ENCODE results near the gene SYTL3.

DNA sequence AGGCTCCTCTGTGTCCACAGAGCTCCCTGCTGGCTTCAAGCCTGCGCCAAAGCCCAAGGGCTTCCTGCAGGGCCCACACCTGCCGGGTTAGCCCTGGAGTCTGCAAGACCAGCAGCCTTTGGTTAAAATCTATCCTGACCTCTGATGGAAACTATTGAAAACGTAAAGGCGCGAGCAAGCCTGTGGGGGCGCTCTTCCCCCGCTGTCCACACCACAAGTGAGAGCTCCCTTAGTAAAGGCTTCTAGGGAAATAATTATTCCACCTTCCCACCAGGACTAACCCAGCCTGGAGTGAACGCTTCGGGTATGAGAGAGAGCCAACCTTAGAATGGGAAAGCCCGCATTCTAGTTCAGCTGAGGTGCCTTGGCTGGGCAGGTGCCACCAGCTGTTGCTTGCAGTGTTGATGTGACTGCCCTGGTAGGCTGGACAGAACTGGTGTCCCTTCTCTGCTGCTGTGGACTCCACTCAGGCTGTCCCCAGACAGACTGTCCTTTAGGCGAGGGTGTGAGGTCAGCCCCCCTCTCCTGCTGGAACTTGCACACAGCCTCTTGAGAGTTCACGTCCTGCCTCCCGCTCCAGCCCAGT is 68.7 kb downstream of the SYTL3 start:
- TF ChIP-seq POLR2A (IDR thresholded peaks at IDR 0.05; ENCODE audit: low read depth, low read length) (no peak), SPI1 (IDR thresholded peaks at IDR 0.05; ENCODE audit: low read depth, low read length) (no peak), POLR2AphosphoS5 (IDR thresholded peaks at IDR 0.05; ENCODE audit: low read depth, low read length) (no peak)
